HG02973 (cell line): Measurements from ENCODE around the gene CHD1.

Source experiments
- ATAC-seq: cut with Tn5 transposase; IDR thresholded peaks from one replicate; pipeline ENCODE4 v1.9.1; 2021; ENCODE audit warnings: moderate library complexity; ENCODE audit not compliant: unreplicated experiment

The CHD1 gene

DNA sequence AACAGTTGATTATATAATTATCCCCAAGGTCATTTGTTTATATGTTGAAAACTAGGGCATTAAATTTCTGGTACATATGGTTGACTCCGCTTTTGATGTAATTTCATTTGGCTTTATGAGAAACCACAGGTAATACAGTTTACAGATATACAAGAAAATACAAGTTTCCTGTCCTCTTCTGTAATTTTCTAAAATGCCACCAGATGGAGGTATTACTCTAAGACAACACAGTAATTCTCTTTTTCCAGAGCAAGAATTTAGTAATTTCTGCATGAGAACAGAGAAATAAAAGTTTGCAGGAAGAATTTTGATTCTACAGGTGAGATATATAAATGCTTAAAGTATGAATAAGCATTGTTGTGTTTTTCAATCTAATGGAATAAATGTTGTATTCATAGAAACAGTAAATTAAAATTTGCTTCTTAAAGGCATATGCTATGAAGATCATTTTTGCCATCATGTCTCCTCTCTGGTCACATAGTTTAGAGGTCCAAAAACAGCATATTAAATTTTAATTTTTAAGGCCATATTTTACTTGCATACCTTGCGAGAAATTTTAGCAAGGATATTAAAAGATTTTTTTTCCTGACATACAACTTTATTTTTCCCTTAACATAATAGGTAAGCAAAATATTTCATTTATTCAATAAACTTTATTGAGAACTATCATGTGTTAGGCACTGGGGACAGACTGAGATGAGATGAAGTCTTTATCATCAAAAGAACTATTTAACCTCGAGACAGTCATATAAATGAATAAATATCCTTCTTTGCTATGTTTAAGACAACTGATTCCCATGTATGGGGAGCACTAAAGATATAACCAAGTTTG lies 22.7 kb downstream of the CHD1 start:
- ATAC-seq = peak; percentile 45

DNA sequence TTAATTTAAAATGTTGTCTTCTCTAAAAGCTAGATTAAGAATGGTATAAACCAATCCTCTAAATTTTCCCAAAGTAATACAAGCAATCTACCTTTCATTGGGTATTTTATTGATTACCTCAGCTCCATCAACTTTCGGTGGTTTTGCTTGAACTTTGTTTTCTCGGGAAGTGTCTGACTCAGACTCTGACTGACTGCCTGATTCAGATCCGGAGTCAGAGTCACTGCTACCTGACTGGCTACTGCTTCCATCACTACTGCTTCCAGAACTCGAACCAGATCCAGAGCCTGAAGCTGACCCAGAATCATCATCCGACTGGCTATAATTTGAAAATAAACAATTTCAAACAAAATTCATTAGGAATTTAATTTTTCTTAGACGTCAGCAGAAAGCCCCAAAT lies 24.0 kb downstream of the CHD1 start:
- no peak for ATAC-seq

- no peak for ATAC-seq
Measured at GRCh38 chr5:98902733-98903132, 26.1 kb downstream of the CHD1 start.

GRCh38 chr5:98899456-98899855 lies 29.4 kb downstream of the CHD1 start:
- no peak for ATAC-seq

GRCh38 chr5:98898743-98899142 lies 30.1 kb downstream of the CHD1 start:
- no peak for ATAC-seq

GRCh38 chr5:98891591-98891990 lies 37.2 kb downstream of the CHD1 start:
- no peak for ATAC-seq

- ATAC-seq = no peak
Measured at GRCh38 chr5:98880598-98880997, 48.2 kb downstream of the CHD1 start.

DNA sequence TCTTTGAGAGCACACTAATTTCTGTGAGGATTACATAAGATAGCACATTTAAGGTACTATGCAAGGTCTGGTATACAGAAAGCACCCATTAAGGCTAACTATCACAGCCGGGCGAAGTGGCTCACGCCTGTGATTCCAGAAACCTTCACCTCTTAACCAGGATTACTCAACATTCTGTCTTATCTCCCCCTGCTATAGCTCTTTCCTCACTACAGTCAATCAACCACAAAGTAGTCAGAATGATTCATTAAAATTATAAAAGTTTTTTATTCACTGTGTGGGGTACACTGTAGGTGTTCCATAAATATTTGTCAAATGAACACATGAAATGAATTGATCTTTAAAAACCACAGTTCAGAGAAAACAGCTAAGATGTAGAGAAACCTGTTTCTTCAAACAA lies 48.7 kb downstream of the CHD1 start:
- ATAC-seq = no peak

DNA sequence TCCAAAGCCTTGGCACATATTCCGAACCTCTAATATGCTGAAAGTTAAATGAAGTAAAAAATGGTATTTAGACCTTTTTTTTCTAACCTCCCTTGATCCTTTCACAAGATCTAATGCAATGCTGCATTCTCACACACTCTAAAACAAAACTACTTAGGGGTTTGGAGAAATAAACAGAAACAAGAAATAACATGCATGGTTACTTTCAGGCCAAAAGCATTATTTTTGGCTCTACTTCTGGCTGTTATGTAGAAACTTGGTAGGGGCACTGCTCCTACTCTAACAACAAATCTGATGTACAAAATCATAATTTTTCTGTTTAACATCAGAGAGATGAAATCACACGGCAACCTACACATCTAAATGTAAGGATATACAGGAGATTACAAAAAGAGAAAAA lies 51.2 kb downstream of the CHD1 start:
- ATAC-seq = no peak

- ATAC-seq = no peak
Measured at GRCh38 chr5:98872674-98873073, 56.1 kb downstream of the CHD1 start.

DNA sequence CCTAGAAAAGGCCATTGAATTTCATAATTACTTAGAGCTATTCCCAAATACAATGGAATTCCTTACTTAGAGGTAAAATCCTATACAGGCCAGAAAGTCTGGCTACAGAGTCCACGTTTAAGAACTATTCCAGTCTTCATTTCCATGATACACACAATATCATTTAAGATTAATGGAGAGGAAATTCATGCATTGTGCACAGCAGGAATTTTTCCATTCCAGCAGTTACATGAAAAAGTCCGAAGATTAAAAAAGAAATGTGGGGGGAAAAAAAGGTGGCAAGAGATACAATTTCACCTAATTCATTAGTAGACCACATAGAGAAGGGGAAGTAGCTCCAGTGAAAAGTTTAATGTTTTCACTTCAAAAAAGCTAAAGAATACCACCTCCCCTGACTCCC lies 63.1 kb downstream of the CHD1 start:
- no peak for ATAC-seq

GRCh38 chr5:98847054-98847453 lies 81.8 kb downstream of the CHD1 start:
- ATAC-seq = no peak

GRCh38 chr5:98846520-98846919 lies 82.3 kb downstream of the CHD1 start:
- ATAC-seq = no peak

DNA sequence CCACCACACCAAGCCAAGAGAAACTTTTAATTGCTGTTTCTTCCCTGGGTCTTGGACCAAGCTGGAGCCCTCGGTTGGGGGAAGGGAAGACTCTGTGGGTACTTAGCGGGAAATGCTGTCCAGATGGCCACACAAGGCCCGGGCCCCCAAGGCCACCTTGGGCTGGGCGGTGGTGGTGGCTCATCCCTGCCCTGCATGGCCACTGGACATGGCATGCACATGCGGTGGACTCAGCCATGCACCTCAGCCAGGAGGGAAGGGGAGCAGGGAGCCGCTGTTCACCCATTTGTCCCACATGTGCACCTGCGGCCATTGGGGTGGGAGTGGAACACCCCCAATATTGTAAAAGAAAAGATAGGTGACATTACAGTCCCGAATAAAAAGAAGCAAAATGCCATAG lies 82.9 kb downstream of the CHD1 start:
- no peak for ATAC-seq

- ATAC-seq = no peak
Measured at GRCh38 chr5:98844865-98845264, 83.9 kb downstream of the CHD1 start.

DNA sequence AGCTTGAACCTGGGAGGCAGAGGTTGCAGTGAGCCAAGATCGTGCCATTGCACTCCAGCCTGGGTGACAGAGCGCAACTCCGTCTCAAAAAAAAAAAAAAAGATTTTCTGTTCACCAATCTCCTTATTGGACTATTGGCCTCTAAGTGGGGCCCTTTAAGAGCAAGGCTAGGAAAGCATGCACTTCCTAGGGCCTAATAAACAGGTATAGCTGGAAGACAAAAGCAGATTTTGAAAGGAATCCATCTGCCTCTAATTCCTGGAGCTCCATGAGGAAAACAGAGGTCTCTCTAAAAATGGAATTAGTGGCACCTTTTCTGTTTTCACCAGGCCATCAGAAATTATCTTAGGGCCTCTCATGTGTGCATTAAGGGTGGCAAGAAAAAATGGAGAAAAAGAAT lies 85.3 kb downstream of the CHD1 start:
- no peak for ATAC-seq

DNA sequence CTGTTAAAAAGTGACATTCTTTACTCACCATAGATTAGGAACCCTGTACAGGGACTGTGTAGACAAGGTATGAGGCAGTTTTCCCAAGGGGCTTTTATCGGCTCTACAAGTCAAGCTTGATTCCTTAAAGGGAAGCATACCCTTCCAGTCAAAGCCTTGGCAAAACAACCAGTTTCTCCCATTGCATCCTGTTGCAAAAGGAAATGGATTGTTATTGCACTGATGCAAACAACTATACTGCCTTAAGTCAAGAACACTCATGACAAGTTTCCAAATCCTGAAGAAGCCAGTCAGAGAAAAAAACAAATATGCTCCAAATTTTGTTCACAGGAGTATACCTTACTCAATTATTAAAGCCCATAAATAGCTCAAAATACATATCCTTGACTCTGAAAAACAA lies 87.9 kb downstream of the CHD1 start:
- ATAC-seq = no peak

DNA sequence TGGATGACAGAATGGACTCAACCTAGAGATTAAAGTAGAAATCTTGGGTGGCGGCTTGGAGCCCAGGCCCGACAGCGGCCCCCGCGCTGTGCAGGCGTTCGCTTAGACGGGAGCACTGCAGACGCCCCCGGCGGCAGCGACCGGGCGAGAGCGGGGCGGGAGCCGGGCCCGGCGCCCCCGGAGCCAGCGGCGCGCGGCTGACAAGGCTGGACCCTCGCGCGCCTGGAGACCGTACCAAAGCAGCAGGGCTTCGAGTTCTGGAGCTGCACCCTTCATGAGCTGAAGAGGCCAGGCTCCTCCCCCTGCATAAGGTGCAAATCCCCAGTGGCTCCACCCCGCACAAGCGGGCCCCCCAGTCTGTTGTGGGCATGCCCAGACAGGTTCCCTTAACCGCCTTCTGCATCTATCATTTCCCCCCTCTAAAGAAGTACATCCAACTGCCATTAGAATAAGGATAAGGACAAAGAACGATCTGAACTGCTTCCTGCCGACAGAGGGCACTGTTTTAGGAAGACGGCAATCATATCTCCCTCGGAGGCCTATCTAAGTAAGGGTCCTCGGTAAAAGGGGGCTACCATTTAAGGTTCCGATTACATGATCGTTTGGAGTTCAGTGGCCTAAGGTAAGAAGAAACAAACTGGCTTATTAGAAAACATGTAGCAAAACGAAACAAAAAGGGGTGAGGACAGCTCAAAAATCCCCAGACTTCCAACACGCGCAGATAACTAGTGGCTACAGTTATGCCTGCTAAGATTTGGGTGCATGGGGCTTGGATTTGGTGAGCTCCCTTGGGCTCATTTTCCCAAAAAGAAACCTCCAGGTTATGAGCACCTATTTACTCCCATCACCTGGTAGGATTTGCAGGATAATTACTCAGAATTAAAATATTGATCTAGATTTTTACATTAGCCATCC lies 89.1 kb downstream of the CHD1 start:
- peak; percentile 58 for ATAC-seq

DNA sequence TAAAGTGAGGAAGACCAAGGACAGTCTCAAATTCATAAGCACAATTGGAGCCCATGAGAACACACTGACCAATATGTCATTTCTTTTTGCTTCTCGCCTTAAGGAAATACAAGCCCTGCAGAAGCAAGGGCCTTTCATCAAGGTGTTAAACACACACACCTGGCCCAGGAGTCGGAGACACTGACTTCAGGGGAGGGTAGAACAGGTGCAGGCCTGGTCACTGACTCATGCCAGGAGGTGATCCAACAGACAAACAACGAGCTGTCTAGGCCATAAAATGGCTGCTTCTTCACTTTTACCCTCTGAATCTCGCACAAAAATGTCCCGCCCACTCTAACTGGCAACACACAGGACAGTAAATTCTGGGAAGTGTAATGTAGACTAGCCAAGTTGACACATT lies 92.6 kb downstream of the CHD1 start:
- no peak for ATAC-seq

DNA sequence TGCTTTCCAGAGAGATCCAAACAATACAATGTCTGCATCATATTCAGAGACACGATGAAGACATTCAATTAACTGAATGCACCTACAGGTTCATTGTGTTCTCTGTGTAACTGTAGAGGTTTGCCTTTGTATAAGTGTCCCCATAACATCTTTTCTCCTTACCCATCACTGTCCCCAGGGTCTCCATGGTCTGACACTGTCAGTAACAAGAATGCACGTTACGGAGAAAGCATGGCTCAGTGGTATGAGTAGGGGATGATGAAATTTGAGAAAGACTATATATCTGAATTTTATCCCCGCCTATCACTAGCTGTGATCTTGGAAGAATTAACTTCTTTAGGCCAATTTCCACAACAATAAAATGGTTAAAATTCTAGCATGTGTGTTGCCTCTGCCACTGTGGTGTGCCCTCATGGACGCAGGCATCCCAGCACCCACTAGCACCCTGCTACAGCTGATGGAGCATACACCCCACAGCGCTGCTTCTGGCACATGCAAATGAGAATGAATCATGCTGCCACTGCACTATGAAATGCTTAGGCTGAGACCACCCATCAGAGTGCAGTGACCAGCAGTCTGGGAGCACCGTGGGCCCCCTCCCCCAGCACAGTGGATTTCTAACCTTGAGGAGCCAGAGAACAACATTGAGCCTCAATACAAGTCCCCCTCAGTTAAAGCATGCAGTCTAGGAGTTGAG lies 101.1 kb downstream of the CHD1 start:
- no peak for ATAC-seq

DNA sequence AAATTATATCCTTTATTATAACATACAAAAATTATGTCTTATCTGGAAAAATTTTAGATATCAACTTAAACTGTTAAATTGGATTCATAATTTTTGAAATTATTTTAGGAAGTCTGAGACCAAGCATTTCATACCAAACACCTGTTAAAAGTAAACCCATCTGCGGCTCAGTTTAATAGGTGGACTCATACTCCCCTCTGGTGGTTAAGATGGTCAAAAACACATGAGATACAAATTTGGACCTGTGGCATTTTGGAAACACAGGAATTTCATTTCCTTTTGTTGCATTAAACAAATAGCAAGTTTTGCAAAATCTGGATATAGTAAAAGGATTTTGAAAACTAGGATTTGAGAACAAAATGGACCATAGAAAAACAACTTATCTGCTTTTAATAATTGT lies 101.6 kb downstream of the CHD1 start:
- ATAC-seq = no peak
